HG03575 (cell line): ENCODE results near the gene DAND5.
"Not testable (repeated sequence)": the region's sequence is repeated elsewhere in the genome, so short reads cannot be mapped to it uniquely, and the experiment has no call there.

Experiments
- ATAC-seq: cut with Tn5 transposase; IDR thresholded peaks from one replicate; pipeline ENCODE4 v1.9.1; 2021; ENCODE audit not compliant: unreplicated experiment, insufficient number of reproducible peaks, low FRiP score; ENCODE audit errors: extremely low read depth

DAND5 gene

DNA sequence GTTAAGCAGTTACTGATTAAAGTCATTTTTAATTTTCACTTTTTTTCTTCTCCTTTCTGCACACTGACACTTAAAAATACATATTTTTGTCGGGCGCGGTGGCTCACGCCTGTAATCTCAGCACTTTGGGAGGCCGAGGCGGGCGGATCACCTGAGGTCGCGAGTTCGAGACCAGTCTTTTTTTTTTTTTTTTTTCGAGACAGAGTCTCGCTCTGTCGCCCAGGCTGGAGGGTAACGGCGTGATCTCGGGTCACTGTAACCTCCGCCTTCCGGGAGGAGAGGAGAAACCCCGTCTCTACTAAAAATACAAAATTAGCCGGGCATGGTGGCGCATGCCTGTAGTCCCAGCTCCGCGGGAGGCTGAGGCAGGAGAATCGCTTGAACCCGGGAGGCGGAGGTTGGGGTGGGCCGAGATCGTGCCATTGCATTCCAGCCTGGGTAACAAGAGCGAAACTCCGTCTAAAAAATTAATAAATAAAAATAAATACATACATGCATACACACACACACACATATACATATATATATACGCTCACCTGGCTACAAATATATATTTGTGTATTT, 11.9 kb upstream of the DAND5 start:
- not testable (repeated sequence) for ATAC-seq

DNA sequence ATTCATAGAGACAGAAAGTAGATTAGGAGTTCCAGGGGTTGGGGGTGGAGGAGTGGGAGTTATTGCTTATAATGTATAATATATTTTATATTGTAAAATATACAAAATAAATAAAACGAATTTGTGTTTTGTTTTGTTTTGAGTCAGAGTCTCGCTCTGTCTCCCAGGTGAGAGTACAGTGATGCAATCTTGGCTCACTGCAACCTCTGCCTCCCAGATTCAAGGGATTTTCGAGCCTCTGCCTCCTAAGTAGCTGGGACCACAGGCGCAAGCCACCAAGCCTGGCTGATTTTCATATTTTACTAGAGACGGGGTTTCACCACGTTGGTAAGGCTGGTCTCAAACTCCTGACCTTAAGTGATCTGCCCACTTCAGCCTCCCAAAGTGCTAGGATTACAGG, 9.9 kb upstream of the DAND5 start:
- no peak for ATAC-seq

DNA sequence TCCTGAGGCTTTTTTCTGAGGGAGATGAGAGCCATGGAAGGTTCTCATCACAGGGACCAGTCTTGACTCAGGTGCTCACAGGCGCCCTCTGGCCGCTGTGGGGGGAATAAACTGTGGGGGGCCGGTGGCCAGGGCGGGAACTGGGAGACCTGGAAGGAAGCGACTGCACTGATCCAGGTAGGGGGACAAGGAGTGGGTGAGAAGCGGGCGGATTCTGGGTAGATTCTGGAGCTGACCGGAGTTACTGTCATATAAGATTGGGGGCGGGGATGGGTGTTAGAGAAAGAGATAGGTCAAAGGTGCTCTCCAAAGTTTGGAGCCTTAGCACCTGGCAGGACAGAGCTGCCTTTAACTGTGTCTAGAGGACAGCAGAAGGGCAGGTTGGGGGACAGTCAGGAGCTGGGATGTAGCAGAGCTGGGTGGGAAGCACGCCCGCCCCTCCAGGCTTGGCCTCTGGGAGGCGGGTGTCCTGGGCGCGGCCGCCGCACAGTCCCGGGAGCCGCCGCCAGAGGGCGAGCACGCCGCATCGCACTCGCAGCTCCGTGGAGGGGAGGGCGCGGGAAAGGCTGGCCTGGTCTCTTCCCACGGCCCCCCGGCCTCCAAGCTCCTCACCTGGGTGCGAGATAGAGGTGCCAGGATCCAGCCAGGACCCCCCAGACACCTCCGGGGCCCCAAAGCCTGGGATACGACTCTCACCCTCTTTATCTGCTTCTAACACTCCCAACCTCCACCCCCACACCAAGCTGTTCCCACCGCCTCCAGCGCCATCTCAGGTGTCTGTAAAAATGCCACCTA, 4.2 kb upstream of the DAND5 start:
- no peak for ATAC-seq

DNA sequence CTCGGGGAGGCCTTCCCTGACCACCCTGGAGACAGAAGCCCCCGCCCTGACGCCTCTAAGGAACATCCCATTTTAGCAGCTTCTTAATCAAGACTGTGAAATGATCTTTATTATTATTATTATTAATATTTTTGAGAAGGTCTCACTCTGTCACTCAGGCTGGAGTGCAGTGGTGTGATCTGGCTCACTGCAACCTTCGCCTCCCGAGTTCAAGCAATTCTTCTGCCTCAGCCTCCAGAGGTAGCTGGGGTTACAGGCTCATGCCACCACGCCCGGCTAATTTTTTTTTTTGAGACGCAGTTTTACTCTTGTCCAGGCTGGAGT, 3.6 kb upstream of the DAND5 start:
- ATAC-seq: no peak

DNA sequence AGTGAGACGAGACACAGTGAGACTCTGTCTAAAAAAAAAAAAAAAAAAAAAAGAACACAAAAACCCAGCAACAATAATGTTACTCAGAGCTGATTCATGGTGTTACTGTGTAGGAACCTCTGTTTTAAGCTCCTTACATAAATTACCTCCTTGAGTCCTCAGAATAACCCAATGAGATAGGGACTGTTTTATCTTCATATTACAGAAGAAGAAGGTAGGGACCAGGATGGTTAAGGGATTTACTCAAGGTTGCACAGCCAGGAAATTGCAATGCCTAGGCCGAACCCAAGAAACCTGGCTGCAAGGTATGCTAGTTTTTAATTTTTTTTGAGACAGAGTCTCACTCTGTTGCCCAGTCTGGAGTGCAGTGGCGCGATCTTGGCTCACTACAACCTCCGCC, 1.5 kb upstream of the DAND5 start:
- no peak for ATAC-seq

DNA sequence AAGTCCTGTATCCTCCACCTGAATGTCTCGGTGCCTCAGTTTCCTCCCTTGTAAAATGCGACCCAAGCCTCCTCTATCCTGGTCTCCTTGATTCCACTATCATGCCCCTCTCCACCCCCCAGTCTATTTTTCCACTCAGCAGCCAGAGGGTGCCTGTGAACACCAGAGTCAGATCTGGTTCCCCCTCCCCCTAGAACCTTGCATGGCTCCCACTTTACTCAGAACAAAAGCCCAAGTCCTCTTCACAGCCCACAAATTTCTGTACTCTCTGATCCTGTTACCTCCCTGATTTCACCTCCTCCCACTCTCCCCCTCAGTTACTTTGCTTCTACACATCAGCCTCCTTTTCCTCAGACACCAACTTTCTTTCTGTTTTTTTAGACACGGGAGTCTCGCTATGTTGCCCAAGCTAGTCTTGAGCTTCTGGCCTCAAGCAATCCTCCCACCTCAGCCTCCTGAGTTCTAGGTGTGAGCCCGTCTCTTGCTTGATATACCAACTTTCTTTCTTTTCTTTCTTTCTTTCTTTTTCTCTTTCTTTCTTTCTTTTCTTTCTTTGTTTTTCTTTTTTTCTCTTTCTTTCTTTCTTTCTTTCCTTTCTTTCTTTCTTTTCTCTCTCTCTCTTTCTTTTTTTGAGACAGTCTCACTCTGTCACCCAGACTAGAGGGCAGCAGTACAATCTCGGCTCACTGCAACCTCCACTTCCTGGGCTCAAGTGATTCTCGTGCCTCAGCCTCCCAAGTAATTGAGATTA, 869 bp downstream of the DAND5 start:
- no peak for ATAC-seq

DNA sequence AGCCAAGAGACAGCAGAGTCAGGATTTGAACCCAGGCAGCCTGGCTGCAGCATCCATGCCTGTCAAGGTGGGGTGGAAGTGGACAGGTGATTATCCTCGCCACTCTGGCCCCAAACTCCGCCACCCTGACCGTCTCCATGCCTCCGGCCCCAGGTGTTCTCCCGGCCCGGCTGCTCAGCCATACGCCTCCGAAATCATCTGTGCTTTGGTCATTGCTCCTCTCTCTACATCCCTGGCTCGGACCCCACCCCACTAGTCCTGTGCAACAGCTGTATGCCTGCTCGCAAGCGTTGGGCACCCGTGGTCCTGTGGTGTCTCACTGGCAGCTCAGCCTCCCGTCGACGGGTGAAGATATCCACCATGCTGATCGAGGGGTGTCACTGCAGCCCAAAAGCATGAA, 3.9 kb downstream of the DAND5 start:
- ATAC-seq: no peak

DNA sequence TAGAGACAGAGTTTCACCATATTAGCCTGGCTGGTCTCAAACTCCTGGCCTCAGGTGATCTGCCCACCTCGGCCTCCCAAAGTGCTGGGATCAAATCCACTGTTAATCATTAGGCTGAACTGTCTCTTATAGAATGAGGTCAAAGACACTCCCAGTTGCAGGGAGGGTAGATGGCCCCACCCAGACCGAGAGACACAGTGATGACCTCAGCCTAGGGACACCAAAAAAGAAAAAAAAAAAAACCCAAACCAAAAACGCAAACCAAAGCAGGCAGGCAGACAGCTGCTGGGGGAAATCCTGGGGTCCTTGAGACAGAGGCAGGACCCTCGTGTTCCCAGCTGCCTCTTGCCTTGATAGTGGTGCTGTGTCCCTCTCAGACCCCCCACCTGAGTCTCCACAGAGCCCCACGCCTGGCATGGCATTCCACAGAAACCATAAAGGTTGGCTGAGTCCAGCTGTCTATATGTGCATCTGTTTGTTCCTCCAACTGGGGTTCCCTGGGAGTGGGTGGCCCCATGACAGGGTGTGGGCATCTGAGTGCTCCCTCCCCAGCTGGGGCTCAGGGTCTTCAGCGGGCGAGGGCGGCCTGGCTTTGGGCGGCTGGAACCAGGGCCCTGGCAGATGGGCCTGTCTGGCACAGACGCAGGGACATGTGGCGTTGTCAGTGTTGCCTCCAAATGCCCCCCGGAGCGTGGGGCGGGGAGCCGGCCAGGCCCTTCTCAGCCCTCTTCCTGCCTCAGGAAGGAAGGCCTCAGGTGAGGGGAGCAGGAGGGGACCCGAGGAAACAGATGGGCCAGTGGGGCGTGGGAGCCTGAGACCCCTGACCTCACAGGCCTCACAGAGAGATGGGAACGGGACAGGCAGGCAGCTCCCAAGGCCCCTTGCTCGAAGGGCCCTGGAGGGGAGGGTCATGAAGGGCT, 5.2 kb downstream of the DAND5 start:
- ATAC-seq: no peak

DNA sequence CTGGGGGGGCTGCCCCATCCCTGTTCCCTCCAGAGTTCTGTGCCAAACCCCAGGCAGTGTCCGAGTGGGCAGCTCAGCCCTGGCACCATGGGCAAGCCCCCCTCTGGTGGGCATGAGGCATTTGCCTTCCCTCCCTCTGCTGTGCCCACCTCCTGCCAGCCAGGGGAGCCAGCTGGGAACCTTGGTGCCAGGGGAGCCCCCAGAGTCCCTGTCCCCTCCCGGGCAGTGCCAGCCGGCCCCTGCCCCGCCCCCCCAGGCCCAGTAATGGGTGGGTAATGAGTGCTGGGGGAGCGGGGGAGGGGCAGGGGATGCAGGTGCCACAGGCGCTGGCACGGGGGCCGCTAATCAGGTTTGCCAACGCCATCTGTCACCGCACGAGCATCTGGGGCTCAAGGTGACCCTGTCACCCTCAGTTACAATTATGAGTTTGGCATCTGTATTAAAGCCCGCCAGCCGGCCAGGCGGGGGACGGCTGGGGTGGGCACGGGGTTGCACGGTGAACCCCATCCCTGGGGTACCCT, 5.9 kb downstream of the DAND5 start:
- no peak for ATAC-seq

DNA sequence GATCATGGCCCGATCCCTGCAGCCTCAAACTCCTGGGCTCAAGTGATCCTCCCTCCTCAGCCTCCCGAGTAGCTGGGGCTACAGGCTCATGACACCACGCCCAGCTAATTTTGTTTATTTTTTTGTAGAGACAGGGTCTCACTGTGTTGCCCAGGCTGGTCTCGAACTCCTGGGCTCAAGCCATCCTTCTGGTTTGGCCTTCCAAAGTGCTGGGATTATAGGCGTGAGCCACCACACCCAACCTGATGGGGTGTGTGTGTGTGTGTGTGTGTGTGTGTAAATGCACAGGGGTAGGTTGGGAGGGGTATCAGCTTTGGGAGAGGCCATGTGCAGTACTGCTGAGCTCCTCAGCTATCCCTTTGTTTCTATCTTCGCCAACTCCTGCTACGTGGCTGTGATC, 6.7 kb downstream of the DAND5 start:
- not testable (repeated sequence) for ATAC-seq

DNA sequence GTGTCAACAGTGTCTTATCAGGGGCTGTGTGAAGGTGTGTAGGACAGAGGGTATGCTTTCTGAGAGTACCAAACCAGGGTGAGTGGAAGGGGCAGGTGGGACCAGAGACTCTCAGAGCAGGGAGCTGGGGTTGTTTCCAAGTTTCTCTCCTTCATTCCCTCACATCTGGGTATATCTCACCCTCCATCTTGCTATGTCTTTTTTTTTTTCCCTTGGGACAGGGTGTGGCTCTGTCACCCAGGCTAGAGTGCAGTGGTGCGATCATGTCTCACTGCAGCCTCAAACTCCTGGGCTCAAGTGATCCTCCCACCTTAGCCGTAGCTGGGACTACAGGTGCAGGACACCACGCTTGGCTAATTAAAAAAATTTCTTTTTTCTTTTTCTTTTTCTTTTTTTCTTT, 10.6 kb downstream of the DAND5 start:
- ATAC-seq: no peak

DNA sequence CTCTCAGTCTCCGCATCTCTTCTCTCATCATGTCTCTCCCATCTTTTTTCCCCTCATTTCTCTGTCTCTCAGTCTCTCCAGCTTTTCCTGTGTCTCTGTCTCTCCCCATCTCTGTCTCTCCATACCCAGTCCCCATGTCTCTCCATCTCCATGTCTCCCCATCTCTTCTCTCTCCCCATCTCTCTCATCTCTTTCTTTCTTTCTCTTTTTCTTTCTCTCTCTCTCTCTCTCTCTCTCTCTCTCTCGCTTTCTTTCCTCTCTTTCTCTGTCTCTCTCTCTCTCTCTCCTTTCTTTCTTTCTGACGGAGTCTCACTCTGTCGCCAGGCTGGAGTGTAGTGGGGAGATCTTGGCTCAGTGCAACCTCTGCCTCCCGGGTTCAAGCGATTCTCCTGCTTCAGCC, 13.3 kb downstream of the DAND5 start:
- ATAC-seq: no peak

DNA sequence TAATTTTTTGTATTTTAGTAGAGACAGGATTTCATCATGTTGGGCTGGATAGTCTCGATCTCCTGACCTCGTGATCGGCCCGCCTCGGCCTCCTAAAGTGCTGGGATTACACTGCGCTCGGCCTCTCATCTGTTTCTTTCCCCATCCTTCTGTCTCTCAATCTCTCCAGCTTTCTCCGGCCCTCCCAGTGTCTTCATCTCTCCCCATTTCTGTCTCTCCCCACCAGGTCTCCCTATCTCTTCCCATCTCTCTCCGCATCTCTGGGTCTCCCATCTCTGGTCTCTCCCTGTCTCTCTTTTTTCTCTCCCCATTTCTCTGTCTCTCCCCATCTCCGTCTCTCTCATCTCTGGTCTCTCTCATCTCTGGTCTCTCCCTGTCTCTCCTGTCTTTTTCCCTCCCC, 13.7 kb downstream of the DAND5 start:
- ATAC-seq: no peak

DNA sequence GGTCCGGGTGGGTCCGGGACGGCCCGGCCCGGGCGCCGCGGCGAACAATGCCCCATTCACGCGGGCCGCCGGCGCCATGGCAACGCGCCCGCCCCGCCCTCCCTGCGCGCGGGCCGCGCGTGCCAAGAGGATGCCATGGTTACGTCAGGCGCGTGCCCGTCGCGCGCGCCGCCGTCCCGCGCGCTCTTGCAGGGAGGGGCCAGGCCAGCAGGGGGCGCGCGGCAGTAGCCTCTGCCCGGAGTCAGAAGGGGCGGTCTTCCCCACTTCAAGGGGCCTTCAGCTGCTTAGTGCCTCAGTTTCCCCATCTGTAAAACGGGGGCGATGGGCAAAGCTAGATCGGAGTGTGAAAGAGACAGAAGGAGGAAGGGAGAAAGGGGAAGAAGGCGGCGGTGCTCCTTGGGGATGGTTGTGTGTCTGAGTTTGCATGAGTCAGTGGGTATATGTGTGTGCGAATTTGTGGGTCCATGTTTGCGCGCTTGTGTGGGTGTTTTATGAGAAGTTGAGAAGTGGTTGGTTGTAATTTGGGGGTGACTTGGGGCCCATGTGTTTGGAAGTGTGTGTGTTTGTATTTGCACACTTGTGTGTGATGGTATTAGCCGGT, 14.3 kb downstream of the DAND5 start:
- ATAC-seq: no peak

DNA sequence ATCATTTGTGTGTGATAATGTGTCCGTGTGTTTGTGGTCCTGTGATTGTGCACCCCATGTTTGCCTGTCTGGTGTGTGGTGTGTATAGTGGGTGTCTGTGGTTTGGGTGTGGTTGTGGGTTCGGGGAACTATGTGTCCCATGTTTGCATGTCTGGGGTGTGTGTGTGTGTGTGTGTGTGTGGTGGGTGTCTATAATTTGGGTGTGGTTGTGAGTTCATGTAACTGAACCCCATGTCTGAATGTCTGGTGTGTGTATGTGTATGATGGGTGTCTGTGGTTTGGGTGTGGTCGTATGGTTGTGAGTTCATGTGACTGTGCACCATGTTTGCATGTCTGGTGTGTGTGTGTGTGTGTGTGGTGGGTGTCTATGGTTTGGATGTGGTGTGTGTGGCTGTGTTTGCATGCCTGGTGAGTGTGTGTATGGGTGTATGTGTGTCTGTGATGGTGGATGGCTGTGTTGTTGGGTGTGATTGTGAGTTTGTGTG, 14.8 kb downstream of the DAND5 start:
- no peak for ATAC-seq

DNA sequence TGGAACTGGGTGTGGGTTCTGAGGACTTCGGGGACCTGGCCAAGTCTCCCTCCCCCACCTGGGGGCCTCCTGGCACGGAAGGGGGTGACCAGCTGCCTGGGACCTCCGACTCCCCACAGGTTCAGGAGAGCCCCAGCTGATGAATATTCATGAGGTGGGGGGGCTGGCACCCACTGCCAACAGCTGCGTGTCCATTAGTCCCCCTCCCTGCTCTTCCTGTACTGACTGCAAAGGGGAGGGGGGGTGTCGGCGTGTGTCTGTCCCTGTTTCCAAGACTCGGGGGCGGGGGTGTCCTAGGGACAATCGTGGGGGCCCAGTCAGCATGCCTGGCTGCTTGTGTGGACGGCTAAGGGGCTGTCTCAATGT, 15.3 kb downstream of the DAND5 start:
- no peak for ATAC-seq

DNA sequence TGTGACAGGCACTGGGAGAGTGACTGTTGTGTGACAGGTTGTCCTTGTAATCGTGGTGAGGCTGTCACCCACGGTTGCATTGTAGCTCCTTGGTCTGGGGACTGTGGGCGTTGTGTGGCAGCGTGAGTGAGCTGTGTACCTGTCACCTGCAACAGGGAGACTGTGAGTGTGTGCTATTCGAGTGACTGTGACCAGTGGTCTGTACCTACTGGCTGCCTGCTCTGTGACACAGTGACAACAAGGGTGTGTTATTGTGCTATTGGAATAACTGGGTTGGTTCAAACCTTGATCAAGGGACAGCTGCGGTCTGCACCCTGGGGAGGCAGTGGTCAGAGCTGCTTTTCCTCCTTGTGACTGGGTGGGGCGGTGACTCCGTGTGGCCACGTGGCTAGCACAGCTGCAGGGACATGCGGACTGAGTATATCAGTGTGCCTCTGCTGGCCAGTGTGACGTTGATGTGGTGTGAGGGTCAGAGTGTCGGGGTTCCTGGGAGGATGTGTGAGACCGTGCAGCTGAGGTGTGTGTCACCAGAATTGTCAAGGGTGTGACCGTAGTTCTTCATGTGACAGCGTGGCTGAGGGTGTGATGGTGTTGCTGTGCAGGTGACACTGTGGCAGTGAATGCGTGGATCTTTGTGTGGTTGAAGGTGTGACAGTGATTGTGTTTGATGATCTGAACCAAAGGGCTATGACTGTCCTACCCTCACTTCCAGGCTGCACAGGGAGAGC, 15.8 kb downstream of the DAND5 start:
- no peak for ATAC-seq

DNA sequence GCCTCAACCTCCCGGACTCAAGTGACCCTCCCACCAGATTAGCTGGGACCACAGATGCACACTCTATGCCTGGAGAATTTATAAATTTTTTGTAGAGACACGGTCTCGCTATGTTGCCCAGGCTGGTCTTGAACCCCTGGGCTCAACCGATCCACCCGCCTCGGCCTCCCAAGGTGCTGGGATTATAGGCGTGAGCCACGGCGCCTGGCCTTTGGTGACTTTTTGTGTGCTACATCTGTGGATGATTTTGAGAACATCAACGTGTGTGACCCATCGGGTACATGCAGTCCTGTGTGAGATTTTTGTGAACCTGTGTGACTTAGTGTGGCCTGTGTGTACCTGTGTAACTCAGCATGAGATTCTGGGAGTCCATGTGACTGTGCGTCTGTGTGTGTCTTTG, 17.4 kb downstream of the DAND5 start:
- no peak for ATAC-seq
